H1 (cell line): ENCODE results near the gene NECTIN1. TPM values are rescaled to one million over a fixed set of nuclear protein-coding genes. Genes with fewer than 3 reads are reported as not detected.

Experiments
- CTCF ChIA-PET: fragments of 300-600 bp; sonication (Branson Sonifier 250); formaldehyde crosslinking; loops from one replicate; lab custom pipeline; 2021; ENCODE audit not compliant: partially characterized antibody; lab: Charles Lee
- POLR2A ChIA-PET: fragments of 300-600 bp; sonication (Branson Sonifier 250); formaldehyde crosslinking; loops from one replicate; lab custom pipeline; 2021; ENCODE audit warnings: inconsistent platforms; ENCODE audit not compliant: partially characterized antibody; lab: Charles Lee
- DNase-seq, 2 experiments: peaks; one replicate each; pipeline versions ENCODE4 v3.0.0 to v3.0.0-alpha.2; 2010 to 2022; ENCODE audit warnings: low spot score in 2 of 2, low read depth in 1 of 2, mixed read lengths in 1 of 2
- FAIRE-seq: peaks from 2 replicates; lab custom pipeline; 2011; peaks lifted over from hg19 to GRCh38; lab: Jason Lieb, UNC
- H2AFZ ChIP-seq: 2 replicates; pipeline ENCODE4 v1.8.1; 2012; ENCODE audit warnings: low read length, inconsistent platforms
- H2AK5ac ChIP-seq: 2 replicates; pipeline ENCODE4 v1.6.1; 2013; ENCODE audit warnings: low read depth, low read length
- H2BK120ac ChIP-seq: replicated peaks from 2 replicates; pipeline ENCODE3; 2013; ENCODE audit warnings: low read depth, low read length, inconsistent platforms
- H2BK12ac ChIP-seq: 2 replicates; pipeline ENCODE4 v1.6.1; 2013; ENCODE audit warnings: low read depth, low read length
- H2BK15ac ChIP-seq: 2 replicates; pipeline ENCODE4 v1.6.1; 2013; ENCODE audit warnings: low read length
- H2BK20ac ChIP-seq: 2 replicates; pipeline ENCODE4 v1.6.1; 2013; ENCODE audit warnings: low read length
- H2BK5ac ChIP-seq: 2 replicates; pipeline ENCODE4 v1.6.1; 2013; ENCODE audit warnings: low read depth, low read length
- H3K14ac ChIP-seq: 2 replicates; pipeline ENCODE4 v1.6.1; 2013; ENCODE audit warnings: inconsistent platforms; ENCODE audit not compliant: insufficient read length
- H3K18ac ChIP-seq: 2 replicates; pipeline ENCODE4 v1.6.1; 2013; ENCODE audit warnings: low read length; ENCODE audit errors: extremely low read depth
- H3K23ac ChIP-seq: 2 replicates; pipeline ENCODE4 v1.6.1; 2013; ENCODE audit warnings: inconsistent platforms; ENCODE audit not compliant: insufficient read length
- H3K23me2 ChIP-seq: 2 replicates; pipeline ENCODE4 v1.6.1; 2013; ENCODE audit warnings: low read depth, low read length
- H3K27ac ChIP-seq: 2 replicates; pipeline ENCODE4 v1.6.1; 2011; ENCODE audit warnings: low read depth, low read length, inconsistent platforms
- H3K27me3 ChIP-seq, 4 experiments: replicated peaks in 1 of 4; 1 replicate in 1 of 4; 2 replicates in 3 of 4; pipeline versions ENCODE4 v1.6.1 to v1.8.1; 2011 to 2013; ENCODE audit warnings: low read length in 3 of 4, mild to moderate bottlenecking in 3 of 4, inconsistent platforms in 2 of 4, mixed read lengths in 2 of 4, moderate library complexity in 1 of 4; ENCODE audit not compliant: control insufficient read depth in 3 of 4, insufficient read depth in 3 of 4; ENCODE audit errors: extremely low read depth in 1 of 4
- H3K36me3 ChIP-seq, 4 experiments: 2 replicates each; pipeline versions ENCODE4 v1.6.1 to v1.8.1; 2011 to 2013; ENCODE audit warnings: mild to moderate bottlenecking in 4 of 4, low read length in 3 of 4, moderate library complexity in 2 of 4, control low read depth in 1 of 4, inconsistent platforms in 1 of 4; ENCODE audit not compliant: insufficient read depth in 4 of 4, control insufficient read depth in 2 of 4
- H3K4ac ChIP-seq: replicated peaks from 2 replicates; pipeline ENCODE3; 2013; ENCODE audit warnings: low read length, low read depth, mixed read lengths, inconsistent platforms; ENCODE audit not compliant: insufficient read length
- H3K4me1 ChIP-seq, 4 experiments: replicated peaks in 1 of 4; 1 replicate in 1 of 4; 2 replicates in 3 of 4; pipeline versions ENCODE4 v1.6.1 to v1.8.1; 2011 to 2013; ENCODE audit warnings: low read length in 3 of 4, inconsistent platforms in 2 of 4, mixed read lengths in 1 of 4; ENCODE audit not compliant: insufficient read depth in 4 of 4, control insufficient read depth in 3 of 4
- H3K4me2 ChIP-seq, 2 experiments: 2 replicates each; pipeline versions ENCODE4 v1.6.1 to v1.8.1; 2011 to 2013; ENCODE audit warnings: low read depth in 2 of 2, low read length in 2 of 2, control low read depth in 1 of 2, inconsistent platforms in 1 of 2, mild to moderate bottlenecking in 1 of 2; ENCODE audit not compliant: insufficient read depth in 1 of 2
- H3K4me3 ChIP-seq, 4 experiments: fragments of 200-600, 300-600 bp in 1 of 4; sonication (generic), shearing (Covaris generic), sonication (Bioruptor Twin) in 1 of 4; 2 replicates each; pipeline versions ENCODE4 v1.5.1 to v1.8.1; 2011 to 2016; ENCODE audit warnings: low read length in 4 of 4, low read depth in 3 of 4, control low read depth in 2 of 4, inconsistent platforms in 2 of 4, mild to moderate bottlenecking in 2 of 4, mixed read lengths in 1 of 4, moderate library complexity in 1 of 4; ENCODE audit not compliant: insufficient read depth in 2 of 4; ENCODE audit errors: extremely low read depth in 1 of 4
- H3K56ac ChIP-seq: replicated peaks from 2 replicates; pipeline ENCODE3; 2013; ENCODE audit warnings: low read depth, mild to moderate bottlenecking, mixed read lengths, low read length, inconsistent platforms; ENCODE audit not compliant: insufficient read length
- H3K79me1 ChIP-seq: 2 replicates; pipeline ENCODE4 v1.6.1; 2013; ENCODE audit warnings: low read depth, low read length, control low read depth
- H3K79me2 ChIP-seq, 2 experiments: 2 replicates each; pipeline versions ENCODE4 v1.6.1 to v1.8.1; 2012 to 2013; ENCODE audit warnings: low read length in 2 of 2, mild to moderate bottlenecking in 2 of 2, inconsistent platforms in 1 of 2; ENCODE audit not compliant: insufficient read depth in 2 of 2, control insufficient read depth in 1 of 2
- H3K9ac ChIP-seq, 4 experiments: replicated peaks in 1 of 4; 1 replicate in 1 of 4; 2 replicates in 3 of 4; pipeline versions ENCODE4 v1.6.1 to v1.8.1; 2011 to 2013; ENCODE audit warnings: low read depth in 3 of 4, low read length in 3 of 4, control low read depth in 2 of 4, mild to moderate bottlenecking in 2 of 4, moderate library complexity in 2 of 4, inconsistent platforms in 1 of 4; ENCODE audit errors: extremely low read depth in 1 of 4
- H3K9me3 ChIP-seq, 2 experiments: 2 replicates each; pipeline versions ENCODE4 v1.6.1 to v1.8.1; 2012 to 2013; ENCODE audit warnings: mild to moderate bottlenecking in 2 of 2, moderate library complexity in 2 of 2, control low read depth in 1 of 2, inconsistent platforms in 1 of 2, low read depth in 1 of 2, low read length in 1 of 2, mixed read lengths in 1 of 2; ENCODE audit not compliant: insufficient read depth in 2 of 2
- H4K20me1 ChIP-seq, 2 experiments: replicated peaks in 1 of 2; 2 replicates each; pipeline versions ENCODE3 to v1.8.1; 2011 to 2013; ENCODE audit warnings: inconsistent platforms in 2 of 2, low read length in 2 of 2, mild to moderate bottlenecking in 1 of 2; ENCODE audit not compliant: insufficient read depth in 2 of 2, control insufficient read depth in 1 of 2
- H4K5ac ChIP-seq: 2 replicates; pipeline ENCODE4 v1.6.1; 2013; ENCODE audit warnings: low read length, low read depth, mixed read lengths, inconsistent platforms; ENCODE audit not compliant: insufficient read length
- H4K8ac ChIP-seq: 2 replicates; pipeline ENCODE4 v1.8.0; 2013; ENCODE audit warnings: mild to moderate bottlenecking, moderate library complexity, low read length, inconsistent platforms; ENCODE audit not compliant: insufficient read depth; ENCODE audit errors: extremely low read depth
- H4K91ac ChIP-seq: replicated peaks from 2 replicates; pipeline ENCODE3; 2013; ENCODE audit warnings: low read length, mixed read lengths, inconsistent platforms; ENCODE audit not compliant: insufficient read length
- CHD1 ChIP-seq: IDR thresholded peaks from 2 replicates; pipeline ENCODE4 v1.6.1; 2012; ENCODE audit warnings: low read depth, low read length, improper control_type of control experiment
- CTBP2 ChIP-seq: IDR thresholded peaks from 2 replicates; pipeline ENCODE4 v1.7.0; 2011; ENCODE audit warnings: borderline replicate concordance, mild to moderate bottlenecking, moderate library complexity, mixed read lengths, low read length; ENCODE audit not compliant: insufficient read depth, insufficient read length
- EGR1 ChIP-seq: IDR thresholded peaks from 2 replicates; pipeline ENCODE4 v1.6.1; 2011; ENCODE audit warnings: low read depth, low read length, borderline replicate concordance
- NANOG ChIP-seq: IDR thresholded peaks from 2 replicates; pipeline ENCODE4 v1.6.1; 2011; ENCODE audit warnings: low read length, low read depth, mild to moderate bottlenecking, inconsistent platforms; ENCODE audit not compliant: insufficient read depth, poor library complexity, severe bottlenecking
- SUZ12 ChIP-seq: fragments of 200-600 bp; sonication (generic); IDR thresholded peaks from 2 replicates; pipeline ENCODE4 v1.6.1; 2012; ENCODE audit warnings: mild to moderate bottlenecking, inconsistent platforms, low read length, moderate library complexity, mixed read lengths
- TAF7 ChIP-seq: optimal IDR thresholded peaks from 2 replicates; pipeline ENCODE3; 2011; ENCODE audit warnings: low read depth, mild to moderate bottlenecking, inconsistent platforms, low read length, moderate library complexity, borderline replicate concordance
- WGBS, 2 experiments: shearing (Covaris generic) in 1 of 2; methylation state at CpG; one replicate each; pipeline versions ENCODE4 v1.1.6 to v1.1.7; 2013 to 2015; ENCODE audit warnings: low lambda C conversion rate in 2 of 2, mixed read lengths in 2 of 2, inconsistent platforms in 1 of 2, low coverage in 1 of 2, missing lambda C conversion rate in 1 of 2; ENCODE audit not compliant: insufficient replicate concordance in 2 of 2, insufficient coverage in 1 of 2, insufficient read length in 1 of 2; ENCODE audit errors: extremely low coverage in 1 of 2, missing lambda C conversion rate in 1 of 2; 5-methylcytosine and 5-hydroxymethylcytosine counted together
- polyA plus RNA-seq, 7 experiments: library from polyadenylated mRNA; depleted of rRNA in 3 of 7; stranded (reverse) in 5 of 7; unstranded in 2 of 7; fragments of >200 nt in 5 of 7; fragments of 200-250 nt in 2 of 7; gene quantifications; 1 replicate in 5 of 7; 2 replicates in 1 of 7; 4 replicates in 1 of 7; pipeline versions ENCODE4 v1.2.1 to v1.2.3, GENCODE V29; 2011 to 2013; ENCODE audit warnings: missing spikeins in 2 of 7, mixed read lengths in 2 of 7
- total RNA-seq: library from RNA; stranded (reverse); fragmentation: NEBNext Ultra II Directional; extraction: Animal tissue kit (Norgen Biotek cat#: 25700); gene quantifications from 2 replicates; pipeline ENCODE4 v1.2.1, GENCODE V29; 2021

The NECTIN1 gene
- total and polyA plus RNA-seq, 2 of the 8 experiments (the other 6 are each of a cell fraction or from before 2014, with no cell fraction given), result 43.2 to 97.7 TPM

DNA sequence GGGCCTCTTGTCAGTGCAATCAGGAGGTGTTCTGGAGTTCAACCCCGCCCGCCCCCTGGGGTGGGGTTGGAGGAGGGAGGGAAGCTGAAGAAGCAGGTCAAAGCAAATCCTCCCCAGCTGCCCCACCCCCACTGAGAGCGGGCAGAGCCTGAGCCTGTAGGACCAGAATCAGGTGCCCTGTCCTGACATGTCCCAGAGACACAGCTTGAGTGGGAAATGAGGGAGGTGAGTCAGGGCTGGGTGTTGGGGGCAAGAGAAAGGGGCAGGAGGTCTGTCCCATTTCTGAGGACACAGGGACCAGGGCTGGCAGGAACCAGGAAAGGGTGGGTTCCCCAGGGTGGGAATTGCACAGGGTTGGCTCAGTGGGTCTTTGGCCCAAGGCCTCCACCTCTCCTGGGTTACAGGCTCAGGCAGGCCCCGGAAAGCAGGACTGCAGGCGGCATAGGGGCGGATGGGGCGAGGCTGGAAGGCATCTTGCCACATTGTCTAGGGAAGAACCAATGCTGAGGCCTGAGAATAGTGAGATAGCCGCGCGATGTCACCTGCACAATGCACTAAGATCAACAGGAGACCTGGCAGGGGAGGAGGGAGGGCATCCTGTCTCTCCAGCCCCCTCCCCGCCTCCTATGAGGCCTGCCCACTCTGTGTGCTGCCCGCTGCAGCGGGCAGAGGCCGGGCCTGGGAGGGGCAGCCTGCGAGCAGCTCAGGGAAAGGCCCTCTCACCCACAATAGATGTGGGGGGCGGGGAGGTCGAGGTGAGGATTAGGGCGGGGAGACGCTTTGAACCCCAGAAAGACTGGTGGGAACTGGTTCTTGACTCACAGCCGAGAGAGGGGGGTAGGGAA, 32.4 kb downstream of the NECTIN1 start:
- no peak overlapping the region for H2AK5ac ChIP-seq
- no peak overlapping the region for H3K23ac ChIP-seq
- H2BK15ac ChIP-seq, result no peak overlapping the region
- TF ChIP-seq CHD1 (no peak), SUZ12 (no peak), CTBP2 (no peak), TAF7 (no peak), EGR1 (no peak), NANOG (no peak)
- H3K4ac ChIP-seq, result peak overlapping the region; percentile 33
- peak overlapping the region; percentile 85 for H4K91ac ChIP-seq
- H2AFZ ChIP-seq, result no peak overlapping the region
- DNase-seq, result no peak
- H4K5ac ChIP-seq, result no peak overlapping the region
- H3K9me3 ChIP-seq, result no peaks in the 10 kb centered on the region
- no peak overlapping the region; the same call in 1 of the 2 replicates for H3K18ac ChIP-seq
- peaks cover 10 to 54% (median 43%) of the 10 kb centered on the region in 4 experiments for H3K4me1 ChIP-seq
- no peak overlapping the region for H3K14ac ChIP-seq
- no peak overlapping the region; the same call in 1 of the 2 replicates for H4K8ac ChIP-seq
- peaks cover 29% of the 10 kb centered on the region for H3K79me1 ChIP-seq
- peak overlapping the region; percentile 55 for H2BK5ac ChIP-seq
- H3K79me2 ChIP-seq, result peaks cover 0 to 88% of the 10 kb centered on the region in 2 experiments; a peak in 3 of 4 replicates
- peak overlapping the region; percentile 82; the same call in 1 of the 2 replicates for H2BK12ac ChIP-seq
- H3K4me2 ChIP-seq, result peak overlapping the region in 1 of 2 experiments; percentile 37; a peak in 3 of 4 replicates
- H3K27ac ChIP-seq, result peak overlapping the region; percentile 43; the same call in 1 of the 2 replicates
- H2BK20ac ChIP-seq, result peak overlapping the region; percentile 21; the same call in 1 of the 2 replicates
- no peaks in the 10 kb centered on the region for H3K36me3 ChIP-seq
- H4K20me1 ChIP-seq, result peaks cover 42 to 48% of the 10 kb centered on the region in 2 experiments
- no peaks in the 10 kb centered on the region for H3K27me3 ChIP-seq
- WGBS, 2 experiments, result 70% methylated on average over 15 of the region's 20 CpGs; no CpG with 5 or more reads in 1 of the 2 experiments
- ChIA-PET POLR2A (no interaction called here), CTCF (interaction anchor here (0.7 to 1.4 kb wide), 6 partner anchors 30 to 412 kb away, joined by 3 to 6 read pairs (median 3); no protein-coding TSS in a partner anchor)
- no peaks in the 10 kb centered on the region for H3K23me2 ChIP-seq
- H3K56ac ChIP-seq, result no peak overlapping the region
- FAIRE-seq, result no peak
- no peak overlapping the region for H2BK120ac ChIP-seq
- no peak overlapping the region for H3K4me3 ChIP-seq
- H3K9ac ChIP-seq, result peak overlapping the region in 1 of 4 experiments; percentile 13; a peak in 3 of 7 replicates
